ENCODE results near the gene NAV2. TPM values are rescaled to one million over a fixed set of nuclear protein-coding genes. Genes with fewer than 3 reads are reported as not detected.

Gene NAV2
- total RNA-seq, 1 experiment from 2014 or later, result 139 TPM

GRCh38 chr11:20118209-20118608 lies 405.6 kb downstream of the NAV2 start:
- POLR2A ChIA-PET, result interaction anchor here (0.6 to 1.2 kb wide), 2 partner anchors 10 to 62 kb away, joined by 3 to 4 read pairs; no protein-coding TSS in a partner anchor
- Mint-ChIP-seq H3K4me1 (ENCODE audit: insufficient read depth, unreplicated experiment) (peaks cover 15% of the 10 kb centered on the region), H3K4me3 (ENCODE audit: unreplicated experiment) (no peak overlapping the region), H3K36me3 (ENCODE audit: insufficient read depth, unreplicated experiment) (peaks cover 84% of the 10 kb centered on the region), H3K27me3 (ENCODE audit: insufficient read depth, unreplicated experiment) (no peaks in the 10 kb centered on the region), H3K27ac (ENCODE audit: low read depth, unreplicated experiment) (no peak overlapping the region), H3K9me3 (ENCODE audit: unreplicated experiment) (no peaks in the 10 kb centered on the region)
- BruUV-seq (replicated peaks), result no TSS peak
- intact Hi-C loops (cut with micrococcal nuclease), result no loop called here
- CTCF ChIA-PET, result interaction anchor here (0.6 to 10.4 kb wide), 9 partner anchors 9 to 564 kb away, joined by 3 to 115 read pairs (median 4); no protein-coding TSS in a partner anchor
- no peak for DNase-seq (ENCODE audit: unreplicated experiment)
- TF ChIP-seq CTCF (IDR thresholded peaks at IDR 0.05; ENCODE audit: unreplicated experiment), result no peak

GRCh38 chr11:20119315-20119714 lies 406.7 kb downstream of the NAV2 start:
- Mint-ChIP-seq H3K4me3 (ENCODE audit: unreplicated experiment) (no peak overlapping the region), H3K36me3 (ENCODE audit: insufficient read depth, unreplicated experiment) (peaks cover 73% of the 10 kb centered on the region), H3K27me3 (ENCODE audit: insufficient read depth, unreplicated experiment) (no peaks in the 10 kb centered on the region), H3K4me1 (ENCODE audit: insufficient read depth, unreplicated experiment) (peaks cover 12% of the 10 kb centered on the region), H3K9me3 (ENCODE audit: unreplicated experiment) (no peaks in the 10 kb centered on the region), H3K27ac (ENCODE audit: low read depth, unreplicated experiment) (peak overlapping the region; percentile 88)
- TF ChIP-seq CTCF (IDR thresholded peaks at IDR 0.05; ENCODE audit: unreplicated experiment), result no peak
- intact Hi-C loops (cut with micrococcal nuclease), result no loop called here
- DNase-seq (ENCODE audit: unreplicated experiment), result no peak
- CTCF ChIA-PET, result interaction anchor here (0.5 to 10.4 kb wide), 5 partner anchors 8 to 1049 kb away, joined by 3 to 115 read pairs (median 4); no protein-coding TSS in a partner anchor
- POLR2A ChIA-PET, result no interaction called here
- BruUV-seq (replicated peaks), result no TSS peak

GRCh38 chr11:20120134-20120925 lies 407.7 kb downstream of the NAV2 start:
- Mint-ChIP-seq H3K27me3 (ENCODE audit: insufficient read depth, unreplicated experiment) (no peaks in the 10 kb centered on the region), H3K27ac (ENCODE audit: low read depth, unreplicated experiment) (peak overlapping the region; percentile 88), H3K9me3 (ENCODE audit: unreplicated experiment) (no peaks in the 10 kb centered on the region), H3K4me3 (ENCODE audit: unreplicated experiment) (no peak overlapping the region), H3K36me3 (ENCODE audit: insufficient read depth, unreplicated experiment) (peaks cover 70% of the 10 kb centered on the region), H3K4me1 (ENCODE audit: insufficient read depth, unreplicated experiment) (peaks cover 7% of the 10 kb centered on the region)
- no peak for DNase-seq (ENCODE audit: unreplicated experiment)
- no TSS peak for BruUV-seq (replicated peaks)
- ChIA-PET CTCF (interaction anchor here (0.6 to 0.7 kb wide), 2 partner anchors 43 to 1050 kb away, joined by 3 to 4 read pairs; no protein-coding TSS in a partner anchor), POLR2A (no interaction called here)
- intact Hi-C loops (cut with micrococcal nuclease), result no loop called here
- TF ChIP-seq CTCF (IDR thresholded peaks at IDR 0.05; ENCODE audit: unreplicated experiment), result no peak

- Mint-ChIP-seq H3K27ac (ENCODE audit: low read depth, unreplicated experiment) (no peak overlapping the region), H3K27me3 (ENCODE audit: insufficient read depth, unreplicated experiment) (no peaks in the 10 kb centered on the region), H3K9me3 (ENCODE audit: unreplicated experiment) (no peaks in the 10 kb centered on the region), H3K36me3 (ENCODE audit: insufficient read depth, unreplicated experiment) (peaks cover 60% of the 10 kb centered on the region), H3K4me3 (ENCODE audit: unreplicated experiment) (no peak overlapping the region), H3K4me1 (ENCODE audit: insufficient read depth, unreplicated experiment) (peaks cover 24% of the 10 kb centered on the region)
- CTCF ChIA-PET, result interaction anchor here (0.9 kb wide), 1 partner anchor 194 kb away, joined by 4 read pairs; no protein-coding TSS in a partner anchor
- no peak for TF ChIP-seq CTCF (IDR thresholded peaks at IDR 0.05; ENCODE audit: unreplicated experiment)
- DNase-seq (ENCODE audit: unreplicated experiment), result no peak
- BruUV-seq (replicated peaks), result no TSS peak
- POLR2A ChIA-PET, result no interaction called here
- intact Hi-C loops (cut with micrococcal nuclease), result no loop called here
Observed at GRCh38 chr11:20122131-20122530, 409.5 kb downstream of the NAV2 start.
